Stimulated activated CD8-positive, alpha-beta memory T cell treated with anti-CD3 and anti-CD28 coated beads, Interleukin-15, amount 100 ng/mL, for 48 hours (primary cell): Measurements from ENCODE around the gene SIM2.

Source experiments
- DNase-seq, 2 donors: peaks; one replicate each; pipeline ENCODE4 v3.0.0-alpha.2; 2020; ENCODE audit warnings: low read depth in 2 of 2

The SIM2 gene

DNA sequence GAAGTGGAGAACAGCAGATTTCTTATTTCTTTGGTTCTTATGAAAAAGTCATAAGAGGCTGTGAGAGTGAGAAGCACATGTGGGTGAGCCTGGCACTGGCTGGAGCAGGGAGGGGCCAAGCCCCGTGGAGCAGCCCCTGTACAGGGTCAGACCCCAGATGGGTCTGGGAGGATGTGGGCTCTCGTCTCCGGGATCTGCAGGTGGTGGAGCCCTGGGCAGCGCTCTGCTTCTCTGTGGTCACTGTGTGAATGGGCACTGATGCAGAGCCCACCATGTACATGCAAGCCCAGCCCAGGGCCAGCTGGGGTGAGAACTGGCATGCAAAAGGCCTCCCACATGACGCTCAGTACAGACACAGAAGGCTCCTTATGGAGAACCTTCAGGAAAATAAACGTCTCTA is 67.6 kb downstream of the SIM2 start:
- no peak for DNase-seq

- no peak for DNase-seq
Measured at GRCh38 chr21:36767096-36767495, 68.2 kb downstream of the SIM2 start.

GRCh38 chr21:36768496-36768895 is 69.6 kb downstream of the SIM2 start:
- DNase-seq = no peak

DNA sequence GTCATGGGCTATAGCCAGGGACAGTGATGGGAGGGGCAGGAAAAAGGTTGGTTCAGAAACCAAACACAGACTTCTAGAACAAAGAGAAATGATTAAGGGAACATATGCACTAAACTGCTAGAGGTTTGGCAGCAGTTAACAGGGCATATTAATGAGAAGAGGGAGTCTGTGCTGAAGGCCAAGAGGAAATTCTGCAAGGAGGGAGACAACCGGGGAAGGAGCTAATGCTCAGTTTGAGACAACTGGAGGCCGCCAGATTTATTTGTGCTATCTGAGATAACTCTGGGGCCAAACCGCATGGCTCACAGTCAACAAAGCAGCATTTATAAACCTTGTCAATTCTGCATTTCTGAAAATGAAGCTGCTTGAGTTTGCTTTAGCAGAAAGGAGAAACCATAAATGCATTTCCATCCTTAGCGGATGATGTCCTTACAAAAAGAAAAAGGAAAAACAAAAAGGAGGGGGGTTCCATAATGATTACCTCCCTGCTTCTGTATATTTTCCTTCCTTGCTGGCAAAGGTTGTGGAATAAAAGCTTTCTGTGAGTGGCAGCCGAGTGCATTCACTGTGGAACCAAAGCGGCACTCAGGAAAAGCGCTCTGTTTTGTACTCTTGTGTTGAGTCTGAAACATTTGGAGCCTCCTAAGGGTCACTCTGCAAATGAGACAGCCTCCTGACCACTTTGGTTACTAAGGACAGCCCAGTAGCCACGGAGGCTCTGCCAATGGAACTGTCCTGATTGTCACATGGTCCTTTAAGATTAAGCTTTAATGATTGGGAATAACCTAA is 70.3 kb downstream of the SIM2 start:
- DNase-seq = no peak

GRCh38 chr21:36773117-36773516 is 74.2 kb downstream of the SIM2 start:
- no peak for DNase-seq

- no peak for DNase-seq
Measured at GRCh38 chr21:36773995-36774394, 75.1 kb downstream of the SIM2 start.

DNA sequence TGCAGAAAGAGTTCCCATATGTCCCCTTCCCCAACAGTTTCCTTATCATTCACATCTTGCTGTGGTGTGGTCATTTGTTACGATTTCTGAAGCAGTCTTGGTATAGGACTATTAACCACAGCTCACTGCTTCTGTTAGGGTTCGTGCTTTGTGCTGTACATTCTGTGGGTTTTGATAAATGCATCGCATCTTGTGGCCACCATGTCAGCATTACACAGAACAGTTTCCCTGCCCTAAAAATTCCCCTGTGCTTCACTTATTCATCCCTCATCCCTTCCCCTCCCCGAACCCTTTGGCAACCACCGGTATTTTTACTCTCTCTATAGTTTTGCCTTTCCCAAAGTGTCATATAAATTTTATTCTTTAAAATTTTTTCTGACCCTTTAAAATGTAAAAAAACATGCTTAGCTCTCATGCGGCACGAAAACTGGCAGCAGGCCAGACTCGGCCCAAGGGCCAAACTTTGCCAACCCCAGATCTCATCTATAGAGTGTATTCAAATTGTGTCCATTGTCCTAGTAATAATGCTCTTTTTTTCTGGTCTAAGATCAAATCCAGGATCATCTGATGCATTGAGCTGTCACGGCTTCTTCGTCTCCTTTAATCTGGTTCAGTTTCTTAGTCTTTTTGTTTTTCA is 78.2 kb downstream of the SIM2 start:
- no peak for DNase-seq

GRCh38 chr21:36780861-36781260 is 81.9 kb downstream of the SIM2 start:
- no peak for DNase-seq

DNA sequence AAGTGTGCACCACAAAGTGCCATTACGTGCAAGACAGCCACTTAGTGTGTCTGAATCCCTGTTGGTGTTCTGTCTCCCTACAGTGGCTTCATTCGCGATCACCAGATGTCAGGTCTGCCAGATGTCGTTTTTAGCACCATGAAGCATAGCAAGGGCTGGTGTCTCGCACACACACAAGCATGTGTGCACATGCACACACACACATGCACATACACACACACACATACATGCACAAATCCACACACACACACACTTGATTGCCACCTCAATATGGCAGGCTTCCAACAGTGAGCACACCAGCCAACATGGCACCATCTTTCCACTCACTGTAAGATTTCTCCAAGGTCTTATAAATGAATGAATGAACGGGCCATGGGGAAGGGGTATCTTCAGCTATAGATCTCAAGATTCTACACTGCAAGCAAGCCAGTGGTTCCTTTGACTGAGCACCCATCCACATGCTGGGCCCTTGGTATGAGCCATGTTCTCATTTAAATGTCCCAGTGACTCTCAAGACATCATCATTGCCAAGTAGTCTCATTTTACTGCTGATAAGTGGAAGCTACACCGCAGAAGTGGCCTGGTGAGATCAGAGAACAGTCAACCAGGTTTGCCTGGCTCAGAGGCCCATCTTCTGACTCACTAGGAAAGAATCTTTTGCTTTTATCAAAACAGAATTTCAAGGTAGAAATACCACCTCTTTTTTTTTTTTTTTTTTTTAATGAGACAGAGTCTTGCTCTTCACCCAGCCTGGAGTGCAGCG is 84.9 kb downstream of the SIM2 start:
- DNase-seq = no peak

- DNase-seq = no peak
Measured at GRCh38 chr21:36784947-36785346, 86.0 kb downstream of the SIM2 start.

- DNase-seq = no peak
Measured at GRCh38 chr21:36785615-36786014, 86.7 kb downstream of the SIM2 start.

DNA sequence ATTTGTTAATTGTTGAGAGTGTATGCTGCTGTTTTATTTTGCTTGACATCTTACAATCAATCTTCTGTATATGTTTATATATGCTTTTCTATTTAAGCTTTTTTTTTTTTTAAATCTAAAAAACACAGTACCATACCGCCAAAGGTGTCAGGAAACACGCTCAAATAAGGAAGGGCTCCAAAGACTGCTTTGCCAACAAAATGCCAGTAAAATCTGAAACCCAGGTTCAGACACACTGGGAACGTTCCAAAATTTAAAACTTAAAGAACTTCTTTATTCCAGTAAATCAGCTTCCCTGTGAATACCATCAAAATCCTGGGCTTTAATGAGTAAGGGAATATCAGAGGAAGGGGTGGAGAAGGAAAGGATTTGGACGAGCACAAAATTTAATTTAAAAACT is 87.3 kb downstream of the SIM2 start:
- no peak for DNase-seq

- DNase-seq = no peak
Measured at GRCh38 chr21:36788120-36788638, 89.3 kb downstream of the SIM2 start.

DNA sequence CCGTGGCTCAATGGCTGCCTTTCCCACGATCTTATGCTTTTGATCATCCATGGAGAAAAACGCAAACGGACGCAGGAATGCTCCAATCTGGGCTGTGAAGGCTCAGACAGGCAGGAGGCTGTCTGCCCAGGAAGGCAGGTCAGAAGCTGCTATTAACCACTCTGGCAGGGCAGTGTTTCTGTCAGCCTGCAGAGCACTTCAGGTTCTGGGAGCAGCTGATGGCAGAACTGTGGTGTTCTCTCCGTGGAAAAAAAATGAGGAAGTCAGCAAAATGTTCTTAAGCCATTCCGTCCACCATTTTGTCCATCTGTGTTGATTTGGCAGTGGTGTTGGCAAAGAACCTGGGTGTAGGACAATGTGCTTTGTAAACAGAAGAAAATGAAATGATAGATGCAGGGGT is 91.7 kb downstream of the SIM2 start:
- DNase-seq = no peak

DNA sequence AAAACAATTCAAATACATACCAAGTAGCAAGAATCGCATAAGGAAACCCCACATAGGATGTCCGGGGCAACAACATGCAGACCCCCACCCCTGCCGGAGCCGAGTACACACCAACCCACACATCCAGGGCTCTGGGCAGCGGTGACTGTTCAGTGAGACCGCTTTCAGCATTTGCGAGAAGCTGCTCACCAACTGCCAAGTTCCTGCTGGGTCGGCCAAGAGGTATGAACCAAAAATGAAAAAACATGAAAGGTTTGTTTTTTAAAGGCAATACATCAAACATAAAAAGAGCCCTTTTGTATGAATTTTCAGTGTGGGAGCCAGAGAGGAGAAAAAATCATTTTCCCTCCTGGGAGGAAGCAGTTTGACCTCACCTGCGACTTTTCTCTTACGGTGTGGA is 92.3 kb downstream of the SIM2 start:
- DNase-seq = no peak

GRCh38 chr21:36791695-36792470 is 93.0 kb downstream of the SIM2 start:
- no peak for DNase-seq

DNA sequence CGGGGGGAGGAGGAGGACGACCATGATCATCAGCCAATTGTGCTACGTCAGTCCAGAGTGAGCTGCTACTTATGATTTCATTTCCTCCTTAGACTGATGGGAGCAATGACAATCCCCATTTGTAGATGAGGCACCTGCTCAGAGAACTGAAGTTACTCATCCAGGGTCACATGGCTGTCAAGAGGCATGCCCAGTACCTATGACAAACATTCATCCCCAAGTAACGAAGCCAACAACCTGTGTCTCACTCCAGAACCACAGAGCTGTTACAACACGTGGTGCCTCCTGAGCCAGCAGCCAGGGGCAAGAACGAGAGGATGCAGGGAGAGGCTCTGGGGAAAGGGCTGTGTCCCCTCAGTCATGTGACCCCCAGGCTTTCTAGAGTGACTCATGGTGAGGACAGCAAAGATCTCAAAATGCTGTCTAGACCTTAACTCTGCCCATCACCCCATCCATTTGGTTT is 93.6 kb downstream of the SIM2 start:
- DNase-seq = no peak

DNA sequence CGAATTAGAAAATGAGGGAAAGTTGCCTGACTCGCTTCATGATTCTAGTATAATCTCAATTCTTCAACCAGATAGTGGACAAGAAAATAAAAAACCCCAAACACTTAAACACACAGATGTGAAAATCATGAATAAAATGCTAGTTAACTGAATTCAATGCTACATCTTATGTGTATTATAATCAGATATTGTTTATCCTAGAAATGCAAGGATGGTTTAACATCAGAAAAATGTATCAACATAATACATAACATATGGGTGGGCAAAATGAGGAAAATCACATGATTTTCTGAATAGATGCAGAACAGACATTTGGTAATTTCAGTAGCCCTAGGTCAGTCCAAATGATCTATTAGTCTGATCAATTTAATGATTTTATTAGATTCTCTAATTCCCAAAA is 97.2 kb downstream of the SIM2 start:
- no peak for DNase-seq

DNA sequence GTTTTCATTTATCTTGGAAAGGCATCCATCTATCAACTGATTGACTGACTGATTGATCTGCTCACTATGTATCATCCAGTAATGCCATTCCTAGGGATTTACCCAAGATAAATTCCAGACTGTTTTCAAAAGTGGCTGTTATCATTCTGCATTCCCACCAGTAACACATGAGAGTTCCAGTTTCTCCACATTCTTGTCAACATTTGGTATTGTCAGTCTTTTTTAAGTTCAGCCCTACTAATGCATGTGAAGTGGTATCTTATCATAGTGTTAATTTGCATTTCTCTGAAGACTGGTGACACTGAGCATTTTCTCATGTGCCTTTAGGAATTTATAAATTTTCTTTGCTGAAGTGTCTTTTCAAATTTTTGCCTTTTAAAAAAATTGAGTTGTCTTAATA is 99.6 kb downstream of the SIM2 start:
- no peak for DNase-seq
